Fibroblast of skin of right biceps (primary cell): ENCODE data around the gene ATXN7.

Source experiments
- DNase-seq: peaks from one replicate; pipeline ENCODE4 v3.0.0-alpha.2; 2013

The ATXN7 gene

GRCh38 chr3:63937661-63938651 is 74.3 kb downstream of the ATXN7 start:
- DNase-seq: no peak

- DNase-seq: peak; percentile 36
Observed at GRCh38 chr3:63940389-63940757, 76.7 kb downstream of the ATXN7 start.

- no peak for DNase-seq
Observed at GRCh38 chr3:63942528-63942927, 78.9 kb downstream of the ATXN7 start.

GRCh38 chr3:63943678-63944077 is 80.0 kb downstream of the ATXN7 start:
- no peak for DNase-seq

GRCh38 chr3:63945558-63946096 is 82.0 kb downstream of the ATXN7 start:
- no peak for DNase-seq

DNA sequence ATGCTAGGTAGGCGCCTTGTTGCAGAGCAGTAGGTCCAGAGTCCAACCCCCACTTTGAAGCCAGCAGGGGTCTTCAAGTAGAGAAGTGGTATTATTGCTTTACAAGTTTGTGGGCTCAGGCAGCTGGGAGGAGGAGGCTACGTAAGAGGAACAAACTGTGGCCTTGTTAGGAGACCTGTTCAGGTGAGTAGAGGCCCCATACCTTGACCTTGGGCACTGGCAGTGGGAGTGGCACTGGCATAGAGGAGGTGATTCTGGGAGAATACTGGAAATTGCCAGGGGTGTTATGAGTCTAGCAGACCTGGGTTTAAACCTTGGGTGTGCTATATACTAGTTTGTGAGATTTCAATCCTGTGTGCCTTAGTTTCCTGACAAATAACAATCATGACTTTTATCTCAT is 83.1 kb downstream of the ATXN7 start:
- no peak for DNase-seq

GRCh38 chr3:63947594-63947993 is 83.9 kb downstream of the ATXN7 start:
- DNase-seq: no peak

DNA sequence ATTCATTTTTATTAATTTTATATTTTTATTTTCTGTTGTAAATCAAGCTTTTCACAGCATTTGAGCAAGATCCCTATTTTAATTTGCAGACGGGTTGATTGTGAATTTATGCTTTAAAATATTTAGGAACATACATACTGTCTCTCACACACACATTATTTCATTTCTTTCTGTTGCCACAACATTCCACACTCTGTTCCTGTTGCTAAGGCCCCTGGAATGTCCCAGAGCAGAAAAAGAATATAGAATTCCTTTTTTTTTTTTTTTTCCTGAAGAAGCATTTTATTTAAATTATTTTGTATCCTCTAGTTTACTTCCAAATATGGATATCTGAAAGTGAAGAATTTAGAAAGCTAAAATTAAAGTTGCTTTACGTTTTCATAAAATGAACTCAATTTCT is 85.3 kb downstream of the ATXN7 start:
- peak; percentile 86 for DNase-seq

- DNase-seq: no peak
Observed at GRCh38 chr3:63950698-63951097, 87.0 kb downstream of the ATXN7 start.

DNA sequence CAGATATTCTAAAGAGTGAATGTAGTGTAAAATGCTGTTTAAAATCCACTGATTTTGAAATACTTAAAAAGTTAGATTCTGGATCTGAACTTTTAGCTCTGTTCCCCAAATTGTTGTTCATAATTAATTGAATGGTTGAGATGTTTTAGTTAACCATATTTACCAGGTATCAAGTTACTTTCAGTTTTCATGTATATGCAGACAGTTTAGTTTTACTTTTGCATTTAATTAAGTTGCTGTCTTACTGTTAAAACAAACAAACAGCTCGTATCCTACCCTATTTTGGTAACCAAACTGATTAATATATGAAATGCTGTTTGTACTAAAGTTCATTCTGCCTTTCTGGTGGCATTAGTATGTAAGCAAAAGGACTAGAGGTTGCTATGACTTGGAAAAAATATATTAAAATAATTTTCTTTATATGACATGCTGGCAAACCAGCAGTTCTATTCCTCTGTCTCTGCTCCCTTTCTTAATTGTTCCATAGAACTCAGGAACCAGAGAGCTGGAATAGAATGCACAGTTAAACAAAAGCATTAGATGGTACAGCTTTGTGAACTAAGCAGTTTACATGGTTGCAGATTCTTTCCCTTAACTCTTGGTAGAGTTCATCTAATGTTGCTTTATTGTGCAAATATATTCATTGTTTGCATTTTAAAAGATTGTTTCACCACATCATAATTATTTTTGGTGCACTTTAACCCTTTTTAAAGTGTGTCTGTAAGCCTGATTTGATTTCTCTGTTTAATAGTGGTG is 88.0 kb downstream of the ATXN7 start:
- no peak for DNase-seq

- DNase-seq: peak; percentile 38
Observed at GRCh38 chr3:63952248-63952594, 88.6 kb downstream of the ATXN7 start.

GRCh38 chr3:63954182-63954581 is 90.5 kb downstream of the ATXN7 start:
- DNase-seq: no peak

DNA sequence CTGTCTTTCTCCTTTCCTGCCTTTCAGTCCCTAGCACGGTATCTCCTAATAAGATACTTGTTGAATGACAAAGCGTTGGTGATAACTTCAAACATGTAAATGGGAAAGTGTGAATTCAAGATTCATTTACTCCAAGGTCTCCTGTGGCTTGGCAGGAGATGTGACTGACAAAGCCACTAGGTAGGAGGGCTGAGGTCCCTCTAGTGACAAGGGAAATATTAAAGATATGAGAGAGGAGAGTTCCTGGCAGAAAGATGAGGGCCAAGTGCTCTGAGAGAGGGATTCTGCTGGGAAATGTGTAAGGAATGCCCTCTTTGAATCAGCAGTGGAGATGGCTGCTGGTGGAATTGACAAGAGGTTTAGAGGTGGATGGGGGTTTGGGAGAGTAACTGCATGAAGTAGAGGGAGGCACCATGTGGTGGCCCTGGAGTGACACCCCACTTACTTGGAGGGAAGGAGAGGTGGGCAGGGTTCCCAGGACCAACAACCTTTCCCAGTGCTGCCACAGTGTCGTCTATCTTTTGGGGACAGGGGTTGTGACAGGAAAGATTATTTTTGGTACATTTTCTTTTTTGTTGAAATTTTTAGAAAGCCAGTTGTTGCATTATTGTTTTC is 91.5 kb downstream of the ATXN7 start:
- no peak for DNase-seq

DNA sequence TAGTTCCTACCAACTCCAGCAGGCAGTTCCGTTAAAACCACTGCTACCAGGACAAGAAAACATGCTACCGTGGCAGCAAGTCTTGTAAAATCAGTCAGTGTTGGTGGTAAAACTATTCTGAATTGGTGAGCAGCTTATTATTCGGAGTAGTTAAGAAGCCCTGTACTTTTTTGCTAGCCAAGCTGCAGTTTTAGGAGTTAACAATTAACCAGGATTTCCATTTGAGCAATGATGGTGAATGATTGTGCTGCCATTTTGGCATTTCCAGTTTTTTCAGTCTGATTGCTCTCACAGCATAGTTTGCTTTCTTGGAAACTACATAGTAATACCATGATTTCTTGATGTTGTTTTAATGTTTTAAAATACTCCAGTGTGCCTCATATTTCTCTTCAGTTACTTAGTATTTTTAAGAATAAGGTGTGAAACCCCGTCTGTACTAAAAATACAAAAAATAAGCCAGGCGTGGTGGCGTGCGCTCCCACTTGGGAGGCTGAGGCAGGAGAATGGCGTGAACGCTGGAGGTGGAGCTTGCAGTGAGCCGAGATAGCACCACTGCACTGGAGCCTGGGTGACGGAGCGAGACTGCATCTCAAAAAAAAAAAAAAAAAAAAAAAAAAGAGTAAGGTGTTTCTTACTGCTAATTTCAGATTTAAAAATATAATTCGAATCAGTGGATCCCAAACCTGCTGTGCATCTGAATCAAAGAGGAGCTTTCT is 92.3 kb downstream of the ATXN7 start:
- no peak for DNase-seq

- no peak for DNase-seq
Observed at GRCh38 chr3:63959146-63959545, 95.5 kb downstream of the ATXN7 start.

DNA sequence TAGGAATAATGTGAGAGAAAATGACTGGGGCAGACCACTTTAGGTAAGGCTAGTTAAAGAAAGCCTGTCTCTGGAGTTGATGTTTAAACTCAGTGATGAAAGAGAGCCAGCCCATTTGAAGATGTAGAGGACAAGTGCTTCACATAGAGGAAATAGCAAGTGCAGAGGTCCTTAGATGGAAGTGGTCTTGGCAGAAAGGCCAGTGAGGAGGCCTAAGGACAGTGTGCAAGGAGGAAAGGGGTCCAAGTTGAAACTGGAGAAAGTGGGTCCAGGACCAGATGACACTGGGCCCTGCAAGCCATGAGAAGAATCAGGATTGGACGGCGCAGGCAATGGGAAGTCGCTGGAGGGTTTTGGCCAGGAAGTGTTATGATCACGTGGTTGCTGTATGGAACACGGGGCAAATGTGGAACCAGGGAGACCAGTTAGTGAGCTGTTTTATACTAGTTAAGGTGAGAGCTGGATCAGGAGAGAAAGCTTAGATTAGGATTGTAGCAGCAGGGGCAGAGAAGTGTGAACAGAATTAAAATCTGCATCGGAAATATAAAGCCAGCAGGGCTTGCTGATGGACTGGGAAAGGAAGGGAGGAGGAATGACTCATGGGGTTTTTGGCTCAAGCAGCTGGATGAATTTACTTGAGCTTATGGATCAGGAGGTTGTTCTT is 96.5 kb downstream of the ATXN7 start:
- DNase-seq: peak; percentile 68

GRCh38 chr3:63961891-63962290 is 98.2 kb downstream of the ATXN7 start:
- no peak for DNase-seq

- DNase-seq: no peak
Observed at GRCh38 chr3:63963496-63963895, 99.8 kb downstream of the ATXN7 start.

- no peak for DNase-seq
Observed at GRCh38 chr3:63964681-63965485, 101.2 kb downstream of the ATXN7 start.

GRCh38 chr3:63966007-63966406 is 102.3 kb downstream of the ATXN7 start:
- no peak for DNase-seq

- no peak for DNase-seq
Observed at GRCh38 chr3:63966871-63967270, 103.2 kb downstream of the ATXN7 start.
